AG10803 (cell line): ENCODE results near the gene APOH.

ENCODE experiments used
- DNase-seq: peaks from one replicate; pipeline ENCODE4 v3.0.0; 2010; ENCODE audit warnings: low read depth
- H3K4me3 ChIP-seq: 2 replicates; pipeline ENCODE4 v1.5.1; 2011; ENCODE audit warnings: mild to moderate bottlenecking, low read length, control low read depth
- TF ChIP-seq, protein P1 (sequence below): conservative IDR thresholded peaks from 2 replicates; pipeline ENCODE4 v1.5.1; 2011; ENCODE audit warnings: mild to moderate bottlenecking, low read length, control low read depth, inconsistent platforms

The APOH gene

DNA sequence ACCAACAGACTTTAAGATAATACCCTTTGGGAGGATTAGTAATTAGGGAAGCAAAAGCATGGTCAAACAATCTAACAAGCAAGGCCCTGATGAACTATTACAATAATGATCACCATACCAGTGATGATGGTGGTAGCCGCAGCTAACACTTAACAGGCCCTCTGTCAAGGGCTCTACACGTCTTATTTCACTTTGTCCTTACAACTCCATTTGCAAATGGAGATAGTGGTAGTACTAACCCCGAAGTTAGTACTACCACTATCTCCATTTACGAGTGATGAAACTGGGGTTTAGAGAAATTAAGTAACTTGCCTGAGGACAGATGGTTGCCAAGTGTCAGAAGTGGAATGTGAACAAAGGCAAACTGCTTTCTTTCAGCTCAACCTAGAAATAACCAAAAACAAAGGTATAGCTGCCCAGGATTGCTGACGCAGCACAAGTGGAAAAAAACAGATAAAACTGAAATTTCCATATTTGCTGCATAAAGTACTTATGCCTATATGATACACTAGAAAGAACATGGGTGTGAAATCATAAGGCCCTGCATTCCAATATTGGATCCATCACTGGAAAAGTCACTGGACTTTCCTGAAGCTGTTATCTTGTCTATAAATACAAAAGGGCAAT, 61.9 kb downstream of the APOH start:
- peak; percentile 3 for DNase-seq
- TF ChIP-seq, protein P1, sequence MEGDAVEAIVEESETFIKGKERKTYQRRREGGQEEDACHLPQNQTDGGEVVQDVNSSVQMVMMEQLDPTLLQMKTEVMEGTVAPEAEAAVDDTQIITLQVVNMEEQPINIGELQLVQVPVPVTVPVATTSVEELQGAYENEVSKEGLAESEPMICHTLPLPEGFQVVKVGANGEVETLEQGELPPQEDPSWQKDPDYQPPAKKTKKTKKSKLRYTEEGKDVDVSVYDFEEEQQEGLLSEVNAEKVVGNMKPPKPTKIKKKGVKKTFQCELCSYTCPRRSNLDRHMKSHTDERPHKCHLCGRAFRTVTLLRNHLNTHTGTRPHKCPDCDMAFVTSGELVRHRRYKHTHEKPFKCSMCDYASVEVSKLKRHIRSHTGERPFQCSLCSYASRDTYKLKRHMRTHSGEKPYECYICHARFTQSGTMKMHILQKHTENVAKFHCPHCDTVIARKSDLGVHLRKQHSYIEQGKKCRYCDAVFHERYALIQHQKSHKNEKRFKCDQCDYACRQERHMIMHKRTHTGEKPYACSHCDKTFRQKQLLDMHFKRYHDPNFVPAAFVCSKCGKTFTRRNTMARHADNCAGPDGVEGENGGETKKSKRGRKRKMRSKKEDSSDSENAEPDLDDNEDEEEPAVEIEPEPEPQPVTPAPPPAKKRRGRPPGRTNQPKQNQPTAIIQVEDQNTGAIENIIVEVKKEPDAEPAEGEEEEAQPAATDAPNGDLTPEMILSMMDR = no peak
- H3K4me3 ChIP-seq = no peak overlapping the region

DNA sequence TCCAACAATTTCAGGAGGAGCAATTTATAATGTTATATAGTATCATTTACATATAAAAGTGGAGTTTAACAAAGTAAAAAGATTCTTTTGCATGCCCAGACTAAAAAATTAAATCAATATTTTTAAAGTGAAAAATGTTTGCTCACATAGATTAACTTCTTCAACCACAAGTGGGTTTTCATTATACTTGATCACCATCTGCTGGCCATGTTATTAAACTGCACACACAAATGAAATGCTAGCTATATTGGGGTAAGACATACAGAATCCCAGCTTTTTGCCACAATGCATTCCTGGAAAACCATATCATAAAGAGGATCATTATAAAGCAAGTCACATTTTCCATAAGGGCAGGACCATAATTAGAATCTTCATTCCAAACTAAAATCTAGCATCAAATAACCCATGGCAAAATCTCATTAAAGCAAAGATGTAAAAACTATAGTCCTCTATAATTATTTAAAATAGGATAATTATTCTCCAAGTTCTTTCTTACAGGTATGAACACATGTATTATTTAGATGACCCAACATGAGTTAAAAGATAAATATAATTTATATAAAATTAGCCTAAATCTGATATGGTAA, 63.6 kb downstream of the APOH start:
- peak; percentile 66 for DNase-seq
- no peak overlapping the region for H3K4me3 ChIP-seq
- TF ChIP-seq, protein P1 = peak; percentile 80
